ENCODE data around the gene CDHR1.

CDHR1 gene

DNA sequence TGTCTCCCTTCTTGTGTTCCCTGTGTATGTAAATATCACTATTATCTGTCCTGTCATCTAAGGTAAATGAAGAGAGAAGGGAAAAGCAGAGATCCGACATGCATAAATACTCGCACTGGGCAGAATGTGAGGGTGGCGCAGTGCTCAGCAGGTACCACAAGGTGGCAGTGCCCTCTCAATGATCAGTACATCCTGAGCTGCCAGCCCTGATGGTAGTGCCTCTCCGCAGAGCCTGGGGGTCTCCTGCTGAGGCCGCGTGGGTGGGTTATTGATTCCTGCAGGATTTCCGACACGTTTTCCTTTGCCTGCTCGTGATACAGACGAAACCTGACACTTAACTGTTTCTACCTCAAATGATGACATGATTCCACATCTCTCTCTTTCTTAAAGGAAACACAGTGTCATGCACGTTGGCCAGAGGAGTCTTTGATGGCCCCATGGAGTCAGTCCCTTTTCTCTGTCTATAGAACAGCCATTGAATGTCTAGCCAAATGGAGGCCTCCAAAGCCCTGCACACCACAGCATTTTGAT is 70.3 kb downstream of the CDHR1 start:
- DNase-seq (ENCODE audit: low read depth): no peak

GRCh38 chr10:84265418-84265817 is 71.1 kb downstream of the CDHR1 start:
- no peak for DNase-seq (ENCODE audit: low read depth)

DNA sequence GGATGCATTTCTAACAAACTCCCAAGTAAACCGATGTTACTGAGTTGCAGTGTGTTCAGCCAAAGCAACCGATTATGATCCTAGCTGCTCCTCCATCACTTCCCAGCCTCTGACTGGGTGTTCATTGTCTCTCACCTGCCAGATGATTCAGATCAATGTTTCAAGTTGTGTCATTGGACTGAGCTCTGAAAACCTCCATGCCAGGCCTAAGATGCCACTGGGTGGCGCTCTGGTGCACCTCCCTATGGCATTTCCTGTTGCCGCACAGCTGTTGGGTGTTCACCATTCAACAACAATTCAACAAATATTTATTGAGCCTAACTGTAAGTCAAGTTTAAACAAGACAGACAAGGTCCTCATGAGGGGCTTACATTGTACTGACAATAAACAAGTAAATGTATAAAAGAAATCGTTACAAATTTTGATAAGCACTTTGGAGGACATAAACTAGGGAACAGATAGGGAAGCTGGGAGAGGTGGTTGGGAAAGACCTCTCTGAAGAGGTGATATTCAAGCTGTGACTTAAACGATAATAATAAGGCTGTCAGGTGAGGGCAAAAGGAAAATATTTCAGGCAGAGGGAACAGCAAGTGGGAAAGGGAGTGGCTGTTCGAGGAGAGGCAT is 73.3 kb downstream of the CDHR1 start:
- DNase-seq (ENCODE audit: low read depth): no peak

DNA sequence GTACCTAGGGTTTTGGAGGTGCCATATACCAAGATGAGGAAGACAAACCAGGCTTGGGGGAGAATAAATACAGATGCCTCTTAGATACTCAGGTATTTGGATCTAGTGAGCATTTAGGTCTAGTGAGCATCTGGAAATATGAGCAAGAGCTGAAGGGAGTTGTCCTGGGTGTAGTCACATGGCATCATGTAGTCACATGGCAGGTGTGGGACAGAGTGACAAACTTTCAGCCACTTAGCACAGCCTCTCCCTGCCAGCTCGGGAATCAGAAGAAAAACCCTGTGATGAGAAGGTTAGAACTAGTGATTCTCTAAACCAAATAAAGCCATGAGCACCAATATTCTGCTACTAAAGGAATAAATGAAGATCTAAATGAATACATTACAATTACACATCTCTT is 74.8 kb downstream of the CDHR1 start:
- DNase-seq (ENCODE audit: low read depth): no peak
